Ovary (tissue), 3 donors: ENCODE measurements around the gene GSTO1.

ENCODE experiments used
- EP300 ChIP-seq: sonication (generic); formaldehyde crosslinking; IDR thresholded peaks from one replicate; pipeline ENCODE4 v1.6.1; 2017; ENCODE audit warnings: antibody characterized with exemption
- POLR2A ChIP-seq: fragments of 450-650 bp; IDR thresholded peaks from one replicate; pipeline ENCODE4 v1.6.1; 2017; ENCODE audit warnings: antibody characterized with exemption, mild to moderate bottlenecking, moderate library complexity
- TF ChIP-seq, protein P1 (sequence below), 3 donors: fragments of 450-650 bp in 2 of 3; fragments of 200-600 bp in 1 of 3; IDR thresholded peaks; one replicate each; pipeline versions ENCODE4 v1.5.1 to v1.8.0; 2016 to 2022; ENCODE audit warnings: antibody characterized with exemption in 3 of 3, mild to moderate bottlenecking in 1 of 3
- donor health status: DM: no; HTN: no; CAD: no.

- TF ChIP-seq, protein P1, sequence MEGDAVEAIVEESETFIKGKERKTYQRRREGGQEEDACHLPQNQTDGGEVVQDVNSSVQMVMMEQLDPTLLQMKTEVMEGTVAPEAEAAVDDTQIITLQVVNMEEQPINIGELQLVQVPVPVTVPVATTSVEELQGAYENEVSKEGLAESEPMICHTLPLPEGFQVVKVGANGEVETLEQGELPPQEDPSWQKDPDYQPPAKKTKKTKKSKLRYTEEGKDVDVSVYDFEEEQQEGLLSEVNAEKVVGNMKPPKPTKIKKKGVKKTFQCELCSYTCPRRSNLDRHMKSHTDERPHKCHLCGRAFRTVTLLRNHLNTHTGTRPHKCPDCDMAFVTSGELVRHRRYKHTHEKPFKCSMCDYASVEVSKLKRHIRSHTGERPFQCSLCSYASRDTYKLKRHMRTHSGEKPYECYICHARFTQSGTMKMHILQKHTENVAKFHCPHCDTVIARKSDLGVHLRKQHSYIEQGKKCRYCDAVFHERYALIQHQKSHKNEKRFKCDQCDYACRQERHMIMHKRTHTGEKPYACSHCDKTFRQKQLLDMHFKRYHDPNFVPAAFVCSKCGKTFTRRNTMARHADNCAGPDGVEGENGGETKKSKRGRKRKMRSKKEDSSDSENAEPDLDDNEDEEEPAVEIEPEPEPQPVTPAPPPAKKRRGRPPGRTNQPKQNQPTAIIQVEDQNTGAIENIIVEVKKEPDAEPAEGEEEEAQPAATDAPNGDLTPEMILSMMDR (IDR thresholded peaks at IDR 0.05) = no peak
- TF ChIP-seq POLR2A (no peak), EP300 (no peak)
These were observed 21.5 kb downstream of the GSTO1 start for GRCh38 chr10:104276192-104276591.
